OCI-LY1 (cell line): Measurements from ENCODE around the gene TAS2R1.

ENCODE experiments used
- H2AFZ ChIP-seq: fragments of 200-600 bp; sonication (generic), shearing (Covaris generic); 2 replicates; pipeline ENCODE4 v1.6.0; 2014; ENCODE audit warnings: antibody characterized with exemption, mild to moderate bottlenecking, low read length
- H3F3A ChIP-seq: fragments of 200-600 bp; sonication (generic), shearing (Covaris generic); 2 replicates; pipeline ENCODE4 v1.6.0; 2014; ENCODE audit warnings: mild to moderate bottlenecking, antibody characterized with exemption, low read length, moderate library complexity; ENCODE audit not compliant: insufficient read depth
- H3K27ac ChIP-seq: fragments of 200-600 bp; sonication (generic); 2 replicates; pipeline ENCODE4 v1.5.1; 2014; ENCODE audit warnings: low read length, mixed run types, mild to moderate bottlenecking, low read depth; ENCODE audit not compliant: poor library complexity, severe bottlenecking
- H3K27me3 ChIP-seq: fragments of 200-600 bp; sonication (generic); 2 replicates; pipeline ENCODE4 v1.6.0; 2014; ENCODE audit warnings: antibody characterized with exemption, mild to moderate bottlenecking, low read length, moderate library complexity; ENCODE audit not compliant: insufficient read depth
- H3K36me3 ChIP-seq: fragments of 200-600 bp; sonication (generic); 2 replicates; pipeline ENCODE4 v1.6.1; 2014; ENCODE audit warnings: mild to moderate bottlenecking, antibody characterized with exemption, low read length, moderate library complexity, mixed read lengths; ENCODE audit not compliant: insufficient read depth
- H3K4me1 ChIP-seq: fragments of 200-600 bp; sonication (generic); 2 replicates; pipeline ENCODE4 v1.5.1; 2014; ENCODE audit warnings: mild to moderate bottlenecking, low read length, moderate library complexity; ENCODE audit not compliant: insufficient read depth, severe bottlenecking
- H3K4me2 ChIP-seq: fragments of 200-600 bp; sonication (generic), shearing (Covaris generic); 2 replicates; pipeline ENCODE4 v1.6.1; 2014; ENCODE audit warnings: low read length
- H3K4me3 ChIP-seq: fragments of 200-600 bp; sonication (generic); 2 replicates; pipeline ENCODE4 v1.5.1; 2014; ENCODE audit warnings: low read length, low read depth, mild to moderate bottlenecking, mixed read lengths; ENCODE audit not compliant: poor library complexity, severe bottlenecking
- H3K79me2 ChIP-seq: fragments of 200-600 bp; shearing (Covaris generic); 2 replicates; pipeline ENCODE4 v1.6.1; 2016; ENCODE audit warnings: mixed run types, low read length, mixed read lengths; ENCODE audit not compliant: insufficient read depth
- H3K9ac ChIP-seq: fragments of 200-600 bp; sonication (generic), shearing (Covaris generic); 2 replicates; pipeline ENCODE4 v1.6.1; 2014; ENCODE audit warnings: mild to moderate bottlenecking, low read length, mixed read lengths
- H3K9me2 ChIP-seq: fragments of 200-600 bp; sonication (generic), shearing (Covaris generic); 2 replicates; pipeline ENCODE4 v1.6.1; 2014; ENCODE audit warnings: low read depth, mild to moderate bottlenecking, low read length, mixed read lengths
- H3K9me3 ChIP-seq: fragments of 200-600 bp; shearing (Covaris generic); 2 replicates; pipeline ENCODE4 v1.6.1; 2014; ENCODE audit warnings: low read length, mixed read lengths
- H4K20me1 ChIP-seq: fragments of 200-600 bp; sonication (generic), shearing (Covaris generic); 2 replicates; pipeline ENCODE4 v1.6.0; 2016; ENCODE audit warnings: mild to moderate bottlenecking, low read length; ENCODE audit not compliant: insufficient read depth
- EZH2 ChIP-seq: fragments of 200-600 bp; sonication (generic), shearing (Covaris generic); IDR thresholded peaks from 2 replicates; pipeline ENCODE4 v1.8.0; 2017; ENCODE audit warnings: borderline replicate concordance, mixed run types, mild to moderate bottlenecking, antibody characterized with exemption, low read length, moderate library complexity, mixed read lengths
- TF ChIP-seq, protein P1 (sequence below): fragments of 200-600 bp; sonication (generic), shearing (Covaris generic); IDR thresholded peaks from 2 replicates; pipeline ENCODE4 v1.5.1; 2017; ENCODE audit warnings: mild to moderate bottlenecking, antibody characterized with exemption, low read length, moderate library complexity, mixed read lengths

TAS2R1 gene

GRCh38 chr5:9596171-9596780 lies 33.9 kb downstream of the TAS2R1 start:
- H3K4me2 ChIP-seq = no peak overlapping the region
- H3K27ac ChIP-seq = no peak overlapping the region
- no peak overlapping the region for H3K4me3 ChIP-seq

DNA sequence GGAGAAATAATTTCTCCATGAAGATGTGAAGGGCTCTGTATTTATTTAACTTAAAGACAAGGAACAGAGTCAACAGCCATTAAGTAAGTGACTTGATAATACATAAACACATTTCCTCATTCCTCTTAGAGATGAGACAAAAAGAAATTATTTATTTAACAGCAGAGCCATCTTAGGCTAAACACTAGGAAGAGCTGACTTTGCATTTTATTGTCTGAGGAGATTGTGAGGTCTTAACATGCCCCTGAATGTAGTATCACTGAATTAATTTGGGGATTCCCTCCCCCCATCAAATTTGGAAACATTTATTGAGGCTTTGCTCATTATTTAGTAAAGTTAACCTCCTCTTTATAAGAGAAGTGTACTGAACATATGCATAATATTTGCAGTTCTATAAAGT lies 35.2 kb downstream of the TAS2R1 start:
- TF ChIP-seq, protein P1, sequence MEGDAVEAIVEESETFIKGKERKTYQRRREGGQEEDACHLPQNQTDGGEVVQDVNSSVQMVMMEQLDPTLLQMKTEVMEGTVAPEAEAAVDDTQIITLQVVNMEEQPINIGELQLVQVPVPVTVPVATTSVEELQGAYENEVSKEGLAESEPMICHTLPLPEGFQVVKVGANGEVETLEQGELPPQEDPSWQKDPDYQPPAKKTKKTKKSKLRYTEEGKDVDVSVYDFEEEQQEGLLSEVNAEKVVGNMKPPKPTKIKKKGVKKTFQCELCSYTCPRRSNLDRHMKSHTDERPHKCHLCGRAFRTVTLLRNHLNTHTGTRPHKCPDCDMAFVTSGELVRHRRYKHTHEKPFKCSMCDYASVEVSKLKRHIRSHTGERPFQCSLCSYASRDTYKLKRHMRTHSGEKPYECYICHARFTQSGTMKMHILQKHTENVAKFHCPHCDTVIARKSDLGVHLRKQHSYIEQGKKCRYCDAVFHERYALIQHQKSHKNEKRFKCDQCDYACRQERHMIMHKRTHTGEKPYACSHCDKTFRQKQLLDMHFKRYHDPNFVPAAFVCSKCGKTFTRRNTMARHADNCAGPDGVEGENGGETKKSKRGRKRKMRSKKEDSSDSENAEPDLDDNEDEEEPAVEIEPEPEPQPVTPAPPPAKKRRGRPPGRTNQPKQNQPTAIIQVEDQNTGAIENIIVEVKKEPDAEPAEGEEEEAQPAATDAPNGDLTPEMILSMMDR = no peak
- no peak for TF ChIP-seq EZH2
- no peak overlapping the region for H3K4me3 ChIP-seq
- no peaks in the 10 kb centered on the region for H3K36me3 ChIP-seq
- no peak overlapping the region for H3K27ac ChIP-seq
- H4K20me1 ChIP-seq = no peaks in the 10 kb centered on the region
- H3K9me3 ChIP-seq = no peaks in the 10 kb centered on the region
- no peaks in the 10 kb centered on the region for H3K79me2 ChIP-seq
- H3K27me3 ChIP-seq = no peaks in the 10 kb centered on the region
- H2AFZ ChIP-seq = no peak overlapping the region
- no peak overlapping the region for H3K4me2 ChIP-seq
- H3F3A ChIP-seq = no peaks in the 10 kb centered on the region
- H3K9me2 ChIP-seq = no peaks in the 10 kb centered on the region
- H3K4me1 ChIP-seq = no peaks in the 10 kb centered on the region
- no peak overlapping the region for H3K9ac ChIP-seq

More at GRCh38 chr5:9596171-9596780, 33.9 kb downstream of the TAS2R1 start:
- Histone ChIP-seq H3K9me3 (no peaks in the 10 kb centered on the region), H3K9ac (no peak overlapping the region), H3K36me3 (no peaks in the 10 kb centered on the region), H3F3A (no peaks in the 10 kb centered on the region), H3K4me1 (no peaks in the 10 kb centered on the region), H3K79me2 (no peaks in the 10 kb centered on the region), H3K27me3 (no peaks in the 10 kb centered on the region), H4K20me1 (no peaks in the 10 kb centered on the region), H3K9me2 (no peaks in the 10 kb centered on the region), H2AFZ (no peak overlapping the region)
- TF ChIP-seq EZH2 = no peak
- TF ChIP-seq, protein P1 = no peak

DNA sequence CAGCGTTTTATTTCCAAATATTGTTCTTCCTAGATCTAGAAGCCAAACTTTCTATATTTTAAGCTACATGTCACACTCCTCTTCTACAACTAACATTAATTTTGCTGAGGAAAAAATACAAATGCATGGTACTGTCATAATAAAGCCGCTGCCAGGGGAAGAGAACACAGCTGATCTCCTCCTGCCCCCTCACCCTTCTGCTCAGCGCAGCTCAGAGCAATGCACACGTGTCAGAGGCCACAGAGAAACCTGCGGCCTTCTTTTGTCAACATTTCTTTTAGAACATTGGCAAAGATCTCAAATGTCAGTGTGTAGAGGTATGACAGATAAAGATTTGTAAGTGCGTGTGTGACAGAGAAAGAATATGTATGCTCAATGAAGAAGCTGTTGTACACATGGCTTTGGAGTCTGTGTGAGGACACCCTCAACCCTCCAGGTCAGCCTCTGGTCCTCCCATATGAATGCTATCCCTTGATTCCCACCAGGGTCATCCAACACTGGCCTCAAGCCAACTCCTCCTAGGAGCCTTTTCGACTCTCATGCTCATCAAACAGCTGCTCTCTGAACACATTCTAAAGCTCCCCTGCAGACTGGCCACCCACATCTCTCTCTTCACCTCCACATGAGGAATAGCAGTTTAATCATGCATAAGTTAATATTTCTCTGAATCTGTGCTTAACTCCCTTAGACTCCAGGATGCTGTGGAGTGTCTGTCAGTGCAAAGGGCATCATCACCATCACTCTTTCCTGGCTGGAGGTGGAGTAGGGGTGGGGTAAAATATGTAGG lies 40.9 kb downstream of the TAS2R1 start:
- no peaks in the 10 kb centered on the region for H3K27me3 ChIP-seq
- H4K20me1 ChIP-seq = no peaks in the 10 kb centered on the region
- TF ChIP-seq EZH2 = no peak
- TF ChIP-seq, protein P1 = no peak
- no peak overlapping the region for H3K4me2 ChIP-seq
- no peaks in the 10 kb centered on the region for H3F3A ChIP-seq
- H3K27ac ChIP-seq = no peak overlapping the region
- H3K79me2 ChIP-seq = no peaks in the 10 kb centered on the region
- no peaks in the 10 kb centered on the region for H3K9me2 ChIP-seq
- H3K4me3 ChIP-seq = no peak overlapping the region
- H3K9me3 ChIP-seq = no peaks in the 10 kb centered on the region
- no peak overlapping the region for H2AFZ ChIP-seq
- no peak overlapping the region for H3K9ac ChIP-seq
- no peaks in the 10 kb centered on the region for H3K36me3 ChIP-seq
- no peaks in the 10 kb centered on the region for H3K4me1 ChIP-seq
